HEK293T (cell line): ENCODE measurements around the gene GBE1.

ENCODE experiments used
- CTCF ChIA-PET: fragments of 350-600 bp; formaldehyde crosslinking; extraction: SDS; loops from one replicate; lab custom pipeline; 2021; ENCODE audit warnings: antibody characterized with exemption, inconsistent platforms; lab: Yijun Ruan, JAX
- POLR2A ChIA-PET: fragments of 350-600 bp; formaldehyde crosslinking; extraction: SDS; loops from one replicate; lab custom pipeline; 2020; ENCODE audit warnings: antibody characterized with exemption, inconsistent platforms; lab: Yijun Ruan, JAX
- DNase-seq: peaks from one replicate; pipeline ENCODE4 v3.0.0; 2012; ENCODE audit warnings: mixed read lengths; ENCODE audit errors: extremely low spot score
- ARNT ChIP-seq: fragments of 450-650 bp; IDR thresholded peaks from 2 replicates; pipeline ENCODE4 v1.6.1; 2017; ENCODE audit warnings: mild to moderate bottlenecking
- BHLHE40 ChIP-seq: fragments of 450-650 bp; IDR thresholded peaks from 2 replicates; pipeline ENCODE4 v1.6.1; 2016; ENCODE audit warnings: mild to moderate bottlenecking, moderate library complexity, borderline replicate concordance
- CTBP1 ChIP-seq: fragments of 450-650 bp; IDR thresholded peaks from 2 replicates; pipeline ENCODE4 v1.6.1; 2016; ENCODE audit warnings: borderline replicate concordance
- ELF4 ChIP-seq: fragments of 450-650 bp; IDR thresholded peaks from 2 replicates; pipeline ENCODE4 v1.6.1; 2017; ENCODE audit warnings: antibody characterized with exemption
- FOXA1 ChIP-seq: fragments of 450-650 bp; IDR thresholded peaks from 2 replicates; pipeline ENCODE4 v1.6.1; 2016; ENCODE audit warnings: mild to moderate bottlenecking
- FOXK2 ChIP-seq: fragments of 450-650 bp; IDR thresholded peaks from 2 replicates; pipeline ENCODE4 v1.6.1; 2016; ENCODE audit warnings: mild to moderate bottlenecking
- FOXM1 ChIP-seq: fragments of 450-650 bp; IDR thresholded peaks from 2 replicates; pipeline ENCODE4 v1.6.1; 2017; ENCODE audit warnings: mild to moderate bottlenecking, borderline replicate concordance
- HDGF ChIP-seq: fragments of 450-650 bp; IDR thresholded peaks from 2 replicates; pipeline ENCODE4 v1.6.1; 2017; ENCODE audit warnings: antibody characterized with exemption, borderline replicate concordance
- L3MBTL2 ChIP-seq: fragments of 450-650 bp; conservative IDR thresholded peaks from 2 replicates; pipeline ENCODE4 v1.6.1; 2016; ENCODE audit warnings: mild to moderate bottlenecking
- LEF1 ChIP-seq: fragments of 450-650 bp; IDR thresholded peaks from 2 replicates; pipeline ENCODE4 v1.6.1; 2017; ENCODE audit warnings: mild to moderate bottlenecking, borderline replicate concordance
- NFRKB ChIP-seq: fragments of 450-650 bp; IDR thresholded peaks from 2 replicates; pipeline ENCODE4 v1.6.1; 2016; ENCODE audit warnings: mild to moderate bottlenecking, moderate library complexity
- PKNOX1 ChIP-seq: fragments of 450-650 bp; IDR thresholded peaks from 2 replicates; pipeline ENCODE4 v1.6.1; 2016
- SP1 ChIP-seq: fragments of 450-650 bp; IDR thresholded peaks from 2 replicates; pipeline ENCODE4 v1.6.1; 2017
- SUZ12 ChIP-seq: fragments of 450-650 bp; IDR thresholded peaks from 2 replicates; pipeline ENCODE4 v1.6.1; 2016; ENCODE audit warnings: mild to moderate bottlenecking
- TARDBP ChIP-seq: fragments of 450-650 bp; IDR thresholded peaks from 2 replicates; pipeline ENCODE4 v1.6.1; 2016
- ZNF384 ChIP-seq: fragments of 450-650 bp; IDR thresholded peaks from 2 replicates; pipeline ENCODE4 v1.6.1; 2016

The GBE1 gene

GRCh38 chr3:81451611-81452010 lies 309.8 kb downstream of the GBE1 start:
- ChIA-PET POLR2A (no interaction called here), CTCF (no interaction called here)
- no peak for TF ChIP-seq ELF4
- no peak for TF ChIP-seq L3MBTL2
- TF ChIP-seq ARNT: no peak
- no peak for TF ChIP-seq BHLHE40
- TF ChIP-seq SP1: no peak
- TF ChIP-seq NFRKB: no peak
- no peak for TF ChIP-seq FOXM1
- TF ChIP-seq FOXA1: no peak
- TF ChIP-seq HDGF: no peak
- DNase-seq: no peak

GRCh38 chr3:81451140-81451539 lies 310.3 kb downstream of the GBE1 start:
- no peak for DNase-seq
- ChIA-PET POLR2A (no interaction called here), CTCF (no interaction called here)
- TF ChIP-seq SUZ12: no peak
- no peak for TF ChIP-seq L3MBTL2
- no peak for TF ChIP-seq LEF1
- TF ChIP-seq SP1: no peak
- no peak for TF ChIP-seq FOXA1
- TF ChIP-seq ELF4: no peak
- TF ChIP-seq FOXK2: no peak
- no peak for TF ChIP-seq ZNF384
- no peak for TF ChIP-seq HDGF

- POLR2A ChIA-PET: no interaction called here
- TF ChIP-seq ZNF384 (no peak), FOXK2 (no peak), LEF1 (no peak), L3MBTL2 (no peak), SUZ12 (no peak), BHLHE40 (no peak), ARNT (no peak), FOXM1 (no peak), SP1 (no peak), NFRKB (no peak), PKNOX1 (no peak), HDGF (no peak), TARDBP (no peak)
- DNase-seq: no peak
- CTCF ChIA-PET: no interaction called here
These were observed 314.6 kb downstream of the GBE1 start for GRCh38 chr3:81446806-81447205.

DNA sequence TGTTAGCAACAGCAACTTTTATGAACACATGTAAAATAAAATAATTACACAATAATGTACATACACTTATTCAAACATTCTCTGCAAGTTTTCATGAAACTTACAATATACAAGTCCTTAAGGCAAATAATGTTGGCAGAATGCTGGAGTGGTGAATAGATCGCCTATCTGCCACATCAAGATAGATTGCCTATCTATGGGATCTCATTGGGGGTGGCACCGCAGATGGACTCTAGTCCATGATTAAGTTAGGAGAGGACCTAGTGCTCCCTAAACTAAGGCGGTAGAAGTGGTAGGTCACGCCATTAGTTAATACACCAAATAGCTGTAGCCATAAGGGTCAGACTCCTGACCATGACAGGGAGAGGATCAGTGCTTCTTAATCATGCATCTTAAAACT lies 315.7 kb downstream of the GBE1 start:
- POLR2A ChIA-PET: no interaction called here
- no peak for DNase-seq
- TF ChIP-seq PKNOX1 (no peak), HDGF (no peak), ZNF384 (no peak), FOXM1 (no peak), TARDBP (no peak), ARNT (no peak), SP1 (no peak), L3MBTL2 (no peak), FOXK2 (no peak), SUZ12 (no peak), BHLHE40 (no peak), FOXA1 (no peak), NFRKB (no peak), ELF4 (no peak), LEF1 (no peak), CTBP1 (no peak)
- CTCF ChIA-PET: no interaction called here

GRCh38 chr3:81444817-81445460 lies 316.5 kb downstream of the GBE1 start:
- no peak for DNase-seq
- CTCF ChIA-PET: interaction anchor here (0.7 kb wide), 1 partner anchor 1525 kb away, joined by 3 read pairs; no protein-coding TSS in a partner anchor
- TF ChIP-seq SUZ12 (no peak), FOXA1 (no peak), HDGF (no peak), CTBP1 (no peak), FOXK2 (no peak), TARDBP (no peak), LEF1 (no peak), NFRKB (no peak), SP1 (no peak), BHLHE40 (no peak), ELF4 (no peak), FOXM1 (no peak), PKNOX1 (no peak), ZNF384 (no peak)
- POLR2A ChIA-PET: no interaction called here

- ChIA-PET CTCF (no interaction called here), POLR2A (no interaction called here)
- DNase-seq: no peak
- TF ChIP-seq FOXA1 (no peak), BHLHE40 (no peak), HDGF (no peak)
These were observed 317.5 kb downstream of the GBE1 start for GRCh38 chr3:81443958-81444357.

DNA sequence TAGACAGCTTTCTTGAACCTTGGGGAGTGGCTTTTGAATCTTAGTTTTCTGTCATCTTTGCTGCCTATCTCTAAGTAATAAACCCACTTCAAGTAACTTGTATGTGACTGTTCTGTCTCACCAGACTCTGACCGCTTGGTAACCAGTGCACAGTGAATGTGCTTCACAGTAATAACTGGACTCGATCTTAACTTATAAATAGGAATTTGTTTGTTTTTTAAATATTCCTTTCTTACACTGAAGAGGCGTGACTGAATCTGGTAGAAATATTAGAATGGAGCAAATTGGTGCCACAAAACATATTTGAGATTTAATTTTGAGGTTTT lies 318.0 kb downstream of the GBE1 start:
- ChIA-PET POLR2A (no interaction called here), CTCF (no interaction called here)
- DNase-seq: no peak
- TF ChIP-seq NFRKB (no peak), LEF1 (no peak), TARDBP (no peak), ELF4 (no peak), SP1 (no peak), FOXA1 (no peak), HDGF (no peak), SUZ12 (no peak), ZNF384 (no peak)
